ENCODE measurements around the gene B3GNT9. TPM values are rescaled to one million over a fixed set of nuclear protein-coding genes. Genes with fewer than 3 reads are reported as not detected.

Gene B3GNT9
- total RNA-seq, 4 donors from 2014 or later, result 17.4 to 26.1 (median 19.2) TPM

- 28% methylated on average over 11 of the region's 17 CpGs for WGBS
- TF ChIP-seq POLR2AphosphoS5 (IDR thresholded peaks at IDR 0.05) (no peak), EP300 (IDR thresholded peaks at IDR 0.05) (no peak), POLR2A (IDR thresholded peaks at IDR 0.05; ENCODE audit: low read depth) (no peak), CTCF (IDR thresholded peaks at IDR 0.05) (no peak)
- no peak for DNase-seq (ENCODE audit: extremely low spot score)
- H3K9me3 ChIP-seq, result no peaks in the 10 kb centered on the region
- peak overlapping the region; percentile 79 to 94 (median 85) for H3K4me3 ChIP-seq
- peak overlapping the region; percentile 71 to 86 (median 77) for H3K27ac ChIP-seq (replicated peaks in 1 of 4)
- intact Hi-C loops (cut with DNase I), result no loop called here
- H3K27me3 ChIP-seq, result no peaks in the 10 kb centered on the region
- H3K4me1 ChIP-seq, result peaks cover 33 to 43% (median 39%) of the 10 kb centered on the region in 4 donors
- H3K36me3 ChIP-seq, result peaks cover 36 to 46% (median 45%) of the 10 kb centered on the region in 4 donors
These were observed 42.1 kb upstream of the B3GNT9 start for GRCh38 chr16:67192781-67193361.

GRCh38 chr16:67191995-67192681 lies 41.3 kb upstream of the B3GNT9 start, which contains the start of gene E2F4:
Gene E2F4, plus strand, starts transcription at chr16:67192155. Its CDS starts 73 bp downstream, at chr16:67192228.
- Histone ChIP-seq H3K27me3 (no peaks in the 10 kb centered on the region), H3K36me3 (peaks cover 30 to 39% (median 38%) of the 10 kb centered on the region in 4 donors), H3K4me3 (peak within 1 kb of the TSS; percentile 79 to 94 (median 85)), H3K9me3 (no peaks in the 10 kb centered on the region), H3K4me1 (peaks cover 33 to 37% (median 37%) of the 10 kb centered on the region in 4 donors), H3K27ac (replicated peaks in 1 of 4) (peak within 1 kb of the TSS; percentile 71 to 86 (median 77))
- DNase-seq (ENCODE audit: extremely low spot score), result peak; percentile 97
- 0% methylated on average over 11 of the region's 54 CpGs for WGBS
- intact Hi-C loops (cut with DNase I), result no loop called here
- TF ChIP-seq POLR2A (IDR thresholded peaks at IDR 0.05; ENCODE audit: low read depth), result peak; percentile 41
- TF ChIP-seq EP300 (IDR thresholded peaks at IDR 0.05), result no peak
- TF ChIP-seq POLR2AphosphoS5 (IDR thresholded peaks at IDR 0.05), result peak; percentile 84 to 98
- TF ChIP-seq CTCF (IDR thresholded peaks at IDR 0.05), result peak in 1 of 3 experiments; percentile 36

- H3K9me3 ChIP-seq, result no peaks in the 10 kb centered on the region
- TF ChIP-seq POLR2AphosphoS5 (IDR thresholded peaks at IDR 0.05) (no peak), EP300 (IDR thresholded peaks at IDR 0.05) (no peak), CTCF (IDR thresholded peaks at IDR 0.05) (no peak), POLR2A (IDR thresholded peaks at IDR 0.05; ENCODE audit: low read depth) (no peak)
- H3K27ac ChIP-seq (replicated peaks in 1 of 4), result peak overlapping the region in 2 of 4 donors; percentile 15 to 86
- intact Hi-C loops (cut with DNase I), result no loop called here
- peak overlapping the region; percentile 79 to 94 (median 85) for H3K4me3 ChIP-seq
- H3K27me3 ChIP-seq, result no peaks in the 10 kb centered on the region
- peaks cover 33 to 37% (median 37%) of the 10 kb centered on the region in 4 donors for H3K4me1 ChIP-seq
- DNase-seq (ENCODE audit: extremely low spot score), result no peak
- 23% methylated on average over 9 of the region's 9 CpGs for WGBS
- peaks cover 23 to 32% (median 31%) of the 10 kb centered on the region in 4 donors for H3K36me3 ChIP-seq
These were observed 40.7 kb upstream of the B3GNT9 start for GRCh38 chr16:67191411-67191994.

GRCh38 chr16:67190448-67191399 lies 39.9 kb upstream of the B3GNT9 start:
- H3K4me3 ChIP-seq, result no peak overlapping the region
- H3K36me3 ChIP-seq, result peaks cover 16 to 25% (median 24%) of the 10 kb centered on the region in 4 donors
- intact Hi-C loops (cut with DNase I), result no loop called here
- H3K9me3 ChIP-seq, result no peaks in the 10 kb centered on the region
- peaks cover 36 to 41% (median 40%) of the 10 kb centered on the region in 4 donors for H3K4me1 ChIP-seq
- DNase-seq (ENCODE audit: extremely low spot score), result no peak
- H3K27me3 ChIP-seq, result no peaks in the 10 kb centered on the region
- no peak for TF ChIP-seq POLR2AphosphoS5 (IDR thresholded peaks at IDR 0.05)
- no peak for TF ChIP-seq POLR2A (IDR thresholded peaks at IDR 0.05; ENCODE audit: low read depth)
- no peak for TF ChIP-seq CTCF (IDR thresholded peaks at IDR 0.05)
- TF ChIP-seq EP300 (IDR thresholded peaks at IDR 0.05), result no peak
- 78% methylated on average over 13 of the region's 13 CpGs for WGBS
- H3K27ac ChIP-seq (replicated peaks in 1 of 4), result no peak overlapping the region
